ENCODE measurements around the gene SARM1. TPM values are rescaled to one million over a fixed set of nuclear protein-coding genes. Genes with fewer than 3 reads are reported as not detected.
A peak's percentile ranks its signal among the peaks of the same experiment; 100 is the strongest.

The SARM1 gene
- total and polyA plus RNA-seq, 4 donors = 13.1 to 52.0 (median 34.3) TPM

GRCh38 chr17:28398280-28398981 lies 26.9 kb downstream of the SARM1 start:
- no peak overlapping the region for H3K4me3 ChIP-seq (ENCODE audit: low read depth, low read length)
- WGBS (ENCODE audit: insufficient coverage) = 81% methylated on average over 5 of the region's 6 CpGs
- H3K27me3 ChIP-seq (ENCODE audit: control insufficient read depth, insufficient read depth, low read length) = no peaks in the 10 kb centered on the region
- DNase-seq (ENCODE audit: low read depth in 4 of 6, low spot score in 6 of 6) = no peak
- no peaks in the 10 kb centered on the region for H3K9me3 ChIP-seq (ENCODE audit: control insufficient read depth, insufficient read depth, low read length)
- H3K27ac ChIP-seq (ENCODE audit: low read depth, low read length) = no peak overlapping the region
- H3K4me1 ChIP-seq (ENCODE audit: control insufficient read depth, insufficient read depth, low read length) = no peaks in the 10 kb centered on the region
- peaks cover 67% of the 10 kb centered on the region for H3K36me3 ChIP-seq (ENCODE audit: control insufficient read depth, insufficient read depth, low read length)

GRCh38 chr17:28399808-28400207 lies 28.3 kb downstream of the SARM1 start:
- no peak for DNase-seq (ENCODE audit: low read depth in 4 of 6, low spot score in 6 of 6)
- H3K9me3 ChIP-seq (ENCODE audit: control insufficient read depth, insufficient read depth, low read length) = no peaks in the 10 kb centered on the region
- peaks cover 6% of the 10 kb centered on the region for H3K4me1 ChIP-seq (ENCODE audit: control insufficient read depth, insufficient read depth, low read length)
- no peak overlapping the region for H3K4me3 ChIP-seq (ENCODE audit: low read depth, low read length)
- H3K27me3 ChIP-seq (ENCODE audit: control insufficient read depth, insufficient read depth, low read length) = no peaks in the 10 kb centered on the region
- no peak overlapping the region for H3K27ac ChIP-seq (ENCODE audit: low read depth, low read length)
- H3K36me3 ChIP-seq (ENCODE audit: control insufficient read depth, insufficient read depth, low read length) = peaks cover 60% of the 10 kb centered on the region
- WGBS (ENCODE audit: insufficient coverage) = 100% methylated on average over 2 of the region's 4 CpGs

GRCh38 chr17:28402224-28402630 lies 30.7 kb downstream of the SARM1 start:
- Histone ChIP-seq H3K4me3 (ENCODE audit: low read depth, low read length) (no peak overlapping the region), H3K4me1 (ENCODE audit: control insufficient read depth, insufficient read depth, low read length) (peaks cover 25% of the 10 kb centered on the region), H3K27me3 (ENCODE audit: control insufficient read depth, insufficient read depth, low read length) (no peaks in the 10 kb centered on the region), H3K9me3 (ENCODE audit: control insufficient read depth, insufficient read depth, low read length) (no peaks in the 10 kb centered on the region), H3K27ac (ENCODE audit: low read depth, low read length) (no peak overlapping the region), H3K36me3 (ENCODE audit: control insufficient read depth, insufficient read depth, low read length) (peaks cover 38% of the 10 kb centered on the region)
- WGBS (ENCODE audit: insufficient coverage) = 40% methylated on average over 2 of the region's 3 CpGs
- DNase-seq (ENCODE audit: low read depth in 4 of 6, low spot score in 6 of 6) = no peak

- 81% methylated on average over 6 of the region's 6 CpGs for WGBS (ENCODE audit: insufficient coverage)
- Histone ChIP-seq H3K27ac (ENCODE audit: low read depth, low read length) (no peak overlapping the region), H3K9me3 (ENCODE audit: control insufficient read depth, insufficient read depth, low read length) (no peaks in the 10 kb centered on the region), H3K4me3 (ENCODE audit: low read depth, low read length) (no peak overlapping the region), H3K27me3 (ENCODE audit: control insufficient read depth, insufficient read depth, low read length) (no peaks in the 10 kb centered on the region), H3K36me3 (ENCODE audit: control insufficient read depth, insufficient read depth, low read length) (peaks cover 32% of the 10 kb centered on the region), H3K4me1 (ENCODE audit: control insufficient read depth, insufficient read depth, low read length) (peaks cover 25% of the 10 kb centered on the region)
- no peak for DNase-seq (ENCODE audit: low read depth in 4 of 6, low spot score in 6 of 6)
Observed at GRCh38 chr17:28402844-28403243, 31.4 kb downstream of the SARM1 start.

- no peak for DNase-seq (ENCODE audit: low read depth in 4 of 6, low spot score in 6 of 6)
- Histone ChIP-seq H3K36me3 (ENCODE audit: control insufficient read depth, insufficient read depth, low read length) (peaks cover 21% of the 10 kb centered on the region), H3K27me3 (ENCODE audit: control insufficient read depth, insufficient read depth, low read length) (no peaks in the 10 kb centered on the region), H3K27ac (ENCODE audit: low read depth, low read length) (no peak overlapping the region), H3K4me1 (ENCODE audit: control insufficient read depth, insufficient read depth, low read length) (peaks cover 25% of the 10 kb centered on the region), H3K9me3 (ENCODE audit: control insufficient read depth, insufficient read depth, low read length) (no peaks in the 10 kb centered on the region), H3K4me3 (ENCODE audit: low read depth, low read length) (no peak overlapping the region)
- WGBS (ENCODE audit: insufficient coverage) = 100% methylated on average over 1 of the region's 2 CpGs
Observed at GRCh38 chr17:28404007-28404406, 32.5 kb downstream of the SARM1 start.

- WGBS (ENCODE audit: insufficient coverage) = 92% methylated on average over 4 of the region's 5 CpGs
- no peak overlapping the region for H3K27ac ChIP-seq (ENCODE audit: low read depth, low read length)
- H3K36me3 ChIP-seq (ENCODE audit: control insufficient read depth, insufficient read depth, low read length) = peaks cover 17% of the 10 kb centered on the region
- no peak overlapping the region for H3K4me3 ChIP-seq (ENCODE audit: low read depth, low read length)
- no peaks in the 10 kb centered on the region for H3K27me3 ChIP-seq (ENCODE audit: control insufficient read depth, insufficient read depth, low read length)
- no peaks in the 10 kb centered on the region for H3K9me3 ChIP-seq (ENCODE audit: control insufficient read depth, insufficient read depth, low read length)
- no peak for DNase-seq (ENCODE audit: low read depth in 4 of 6, low spot score in 6 of 6)
- peaks cover 25% of the 10 kb centered on the region for H3K4me1 ChIP-seq (ENCODE audit: control insufficient read depth, insufficient read depth, low read length)
Observed at GRCh38 chr17:28404461-28404811, 32.9 kb downstream of the SARM1 start.

- DNase-seq (ENCODE audit: low read depth in 4 of 6, low spot score in 6 of 6) = peak in 2 of 6 donors; percentile 42 to 53
- H3K27ac ChIP-seq (ENCODE audit: low read depth, low read length) = no peak overlapping the region
Observed at GRCh38 chr17:28404812-28405570, 33.5 kb downstream of the SARM1 start.

GRCh38 chr17:28405632-28406472 lies 34.4 kb downstream of the SARM1 start, which contains the start of gene SLC46A1:
SLC46A1 (minus strand) TSS chr17:28406212; CDS start chr17:28406114, 98 bp downstream.
- Histone ChIP-seq H3K9me3 (ENCODE audit: control insufficient read depth, insufficient read depth, low read length) (no peaks in the 10 kb centered on the region), H3K4me1 (ENCODE audit: control insufficient read depth, insufficient read depth, low read length) (peaks cover 25% of the 10 kb centered on the region), H3K4me3 (ENCODE audit: low read depth, low read length) (peak within 1 kb of the TSS; percentile 70), H3K27me3 (ENCODE audit: control insufficient read depth, insufficient read depth, low read length) (no peaks in the 10 kb centered on the region), H3K27ac (ENCODE audit: low read depth, low read length) (peak within 1 kb of the TSS; percentile 33), H3K36me3 (ENCODE audit: control insufficient read depth, insufficient read depth, low read length) (peaks cover 5% of the 10 kb centered on the region)
- WGBS (ENCODE audit: insufficient coverage) = under 1% methylated on average over 70 of the region's 70 CpGs
- peak in 3 of 6 donors; percentile 56 to 91 (median 83) for DNase-seq (ENCODE audit: low read depth in 4 of 6, low spot score in 6 of 6)

More at GRCh38 chr17:28404812-28405570, 33.5 kb downstream of the SARM1 start:
- Histone ChIP-seq H3K9me3 (ENCODE audit: control insufficient read depth, insufficient read depth, low read length) (no peaks in the 10 kb centered on the region), H3K27me3 (ENCODE audit: control insufficient read depth, insufficient read depth, low read length) (no peaks in the 10 kb centered on the region), H3K4me1 (ENCODE audit: control insufficient read depth, insufficient read depth, low read length) (peaks cover 25% of the 10 kb centered on the region), H3K4me3 (ENCODE audit: low read depth, low read length) (peak overlapping the region; percentile 70), H3K36me3 (ENCODE audit: control insufficient read depth, insufficient read depth, low read length) (peaks cover 11% of the 10 kb centered on the region)
- WGBS (ENCODE audit: insufficient coverage) = 29% methylated on average over 29 of the region's 33 CpGs

- no peak overlapping the region for H3K27ac ChIP-seq (ENCODE audit: low read depth, low read length)
- H3K4me1 ChIP-seq (ENCODE audit: control insufficient read depth, insufficient read depth, low read length) = peaks cover 25% of the 10 kb centered on the region
- H3K36me3 ChIP-seq (ENCODE audit: control insufficient read depth, insufficient read depth, low read length) = peaks cover 5% of the 10 kb centered on the region
- H3K4me3 ChIP-seq (ENCODE audit: low read depth, low read length) = peak overlapping the region; percentile 70
- no peaks in the 10 kb centered on the region for H3K9me3 ChIP-seq (ENCODE audit: control insufficient read depth, insufficient read depth, low read length)
- peak in 2 of 6 donors; percentile 37 to 74 for DNase-seq (ENCODE audit: low read depth in 4 of 6, low spot score in 6 of 6)
- WGBS (ENCODE audit: insufficient coverage) = 15% methylated on average over 8 of the region's 9 CpGs
- H3K27me3 ChIP-seq (ENCODE audit: control insufficient read depth, insufficient read depth, low read length) = no peaks in the 10 kb centered on the region
Observed at GRCh38 chr17:28406473-28406814, 35.0 kb downstream of the SARM1 start.
